SK-N-SH treated with all-trans-retinoic acid at 6 μM for 48 hours (cell line): ENCODE results near the gene EP400.

Source experiments
- ATAC-seq: fragments of 200-7000 bp; cut with Tn5 transposase; 3 replicates; pipeline ENCODE4 v1.9.1; 2020; ENCODE audit warnings: mild to moderate bottlenecking, moderate library complexity
- ARNTL ChIP-seq: fragments of 450-650 bp; formaldehyde crosslinking; IDR thresholded peaks from 2 replicates; pipeline ENCODE4 v1.5.0; 2020; ENCODE audit warnings: low read depth, mild to moderate bottlenecking, moderate library complexity, borderline replicate concordance
- BACH2 ChIP-seq: fragments of 250-450 bp; sonication (Bioruptor Pico); IDR thresholded peaks from 2 replicates; pipeline ENCODE4 v1.9.0; 2021; ENCODE audit warnings: mild to moderate bottlenecking, borderline replicate concordance
- CSDC2 ChIP-seq: fragments of 250-450 bp; sonication (Bioruptor Pico); IDR thresholded peaks from 2 replicates; pipeline ENCODE4 v1.5.0; 2020; ENCODE audit warnings: mild to moderate bottlenecking, moderate library complexity
- ESRRG ChIP-seq: fragments of 250-450 bp; sonication (Bioruptor Pico); IDR thresholded peaks from 2 replicates; pipeline ENCODE4 v1.6.1; 2021; ENCODE audit warnings: mild to moderate bottlenecking
- GLIS3 ChIP-seq: fragments of 250-450 bp; sonication (Bioruptor Pico); IDR thresholded peaks from 2 replicates; pipeline ENCODE4 v1.5.0; 2020; ENCODE audit warnings: mild to moderate bottlenecking, moderate library complexity
- ISL1 ChIP-seq: fragments of 250-450 bp; sonication (Bioruptor Pico); IDR thresholded peaks from 2 replicates; pipeline ENCODE4 v2.1.2; 2022; ENCODE audit warnings: mild to moderate bottlenecking, moderate library complexity
- OSR1 ChIP-seq: fragments of 250-450 bp; sonication (Bioruptor Pico); IDR thresholded peaks from 2 replicates; pipeline ENCODE4 v1.8.0; 2022; ENCODE audit warnings: moderate library complexity, mild to moderate bottlenecking, inconsistent platforms
- RARB ChIP-seq: fragments of 250-450 bp; sonication (Bioruptor Pico); IDR thresholded peaks from 2 replicates; pipeline ENCODE4 v1.8.0; 2021; ENCODE audit warnings: mild to moderate bottlenecking, moderate library complexity
- SNAI2 ChIP-seq: fragments of 250-450 bp; sonication (Bioruptor Pico); IDR thresholded peaks from 2 replicates; pipeline ENCODE4 v1.5.0; 2020; ENCODE audit warnings: mild to moderate bottlenecking, moderate library complexity
- TCF4 ChIP-seq: fragments of 250-450 bp; sonication (Bioruptor Pico); IDR thresholded peaks from 2 replicates; pipeline ENCODE4 v1.8.0; 2021; ENCODE audit warnings: mild to moderate bottlenecking, moderate library complexity, borderline replicate concordance
- TOX ChIP-seq: fragments of 250-450 bp; sonication (Bioruptor Pico); IDR thresholded peaks from 2 replicates; pipeline ENCODE4 v1.8.0; 2021; ENCODE audit warnings: mild to moderate bottlenecking, moderate library complexity, borderline replicate concordance
- ZFP3 ChIP-seq: fragments of 250-450 bp; sonication (Bioruptor Pico); IDR thresholded peaks from 2 replicates; pipeline ENCODE4 v1.5.0; 2020; ENCODE audit warnings: mild to moderate bottlenecking, moderate library complexity
- ZFP30 ChIP-seq: fragments of 450-650 bp; formaldehyde crosslinking; IDR thresholded peaks from 2 replicates; pipeline ENCODE4 v1.5.0; 2022; ENCODE audit warnings: mild to moderate bottlenecking, moderate library complexity
- ZNF565 ChIP-seq: fragments of 450-650 bp; formaldehyde crosslinking; conservative IDR thresholded peaks from 2 replicates; pipeline ENCODE4 v1.5.0; 2020; ENCODE audit warnings: low read depth, mild to moderate bottlenecking, moderate library complexity
- ZNF70 ChIP-seq: fragments of 450-650 bp; formaldehyde crosslinking; IDR thresholded peaks from 2 replicates; pipeline ENCODE4 v1.5.0; 2020; ENCODE audit warnings: mild to moderate bottlenecking, moderate library complexity
- ZNF8 ChIP-seq: fragments of 450-650 bp; formaldehyde crosslinking; IDR thresholded peaks from 2 replicates; pipeline ENCODE4 v1.5.0; 2020; ENCODE audit warnings: mild to moderate bottlenecking, moderate library complexity
- TF ChIP-seq, protein P1 (sequence below): fragments of 250-450 bp; sonication (Bioruptor Pico); IDR thresholded peaks from 2 replicates; pipeline ENCODE4 v1.8.0; 2020; ENCODE audit warnings: mild to moderate bottlenecking, moderate library complexity, borderline replicate concordance
- TF ChIP-seq, protein P2 (sequence below): fragments of 250-450 bp; sonication (Bioruptor Pico); IDR thresholded peaks from 2 replicates; pipeline ENCODE4 v1.5.1; 2020; ENCODE audit warnings: low read depth, mild to moderate bottlenecking, moderate library complexity
- TF ChIP-seq, protein P3 (sequence below): fragments of 250-450 bp; sonication (Bioruptor Pico); IDR thresholded peaks from 2 replicates; pipeline ENCODE4 v1.5.1; 2021; ENCODE audit warnings: mild to moderate bottlenecking, moderate library complexity
- TF ChIP-seq, protein P4 (sequence below): fragments of 250-450 bp; sonication (Bioruptor Pico); IDR thresholded peaks from 2 replicates; pipeline ENCODE4 v1.8.0; 2021; ENCODE audit warnings: low read depth, mild to moderate bottlenecking, moderate library complexity, borderline replicate concordance
- TF ChIP-seq, protein P5 (sequence below): fragments of 250-450 bp; sonication (Bioruptor Pico); IDR thresholded peaks from 2 replicates; pipeline ENCODE4 v1.5.0; 2020; ENCODE audit warnings: mild to moderate bottlenecking, moderate library complexity

Gene EP400

DNA sequence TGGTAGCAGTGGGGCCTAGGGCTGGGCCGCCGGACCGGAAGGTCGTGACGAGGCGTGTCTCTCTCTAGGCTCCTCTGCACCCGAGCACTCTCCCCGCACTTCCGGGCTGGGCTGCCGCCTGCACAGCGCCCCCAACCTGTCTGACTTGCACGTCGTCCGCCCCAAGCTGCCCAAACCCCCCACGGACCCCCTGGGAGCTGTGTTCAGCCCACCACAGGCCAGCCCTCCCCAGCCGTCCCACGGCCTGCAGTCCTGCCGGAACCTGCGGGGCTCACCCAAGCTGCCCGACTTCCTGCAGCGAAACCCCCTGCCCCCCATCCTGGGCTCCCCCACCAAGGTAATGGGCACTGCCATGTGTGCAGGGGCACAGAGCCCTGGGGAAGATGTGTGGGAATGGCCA is 33.9 kb upstream of the EP400 start (continued):
- TF ChIP-seq, protein P1, sequence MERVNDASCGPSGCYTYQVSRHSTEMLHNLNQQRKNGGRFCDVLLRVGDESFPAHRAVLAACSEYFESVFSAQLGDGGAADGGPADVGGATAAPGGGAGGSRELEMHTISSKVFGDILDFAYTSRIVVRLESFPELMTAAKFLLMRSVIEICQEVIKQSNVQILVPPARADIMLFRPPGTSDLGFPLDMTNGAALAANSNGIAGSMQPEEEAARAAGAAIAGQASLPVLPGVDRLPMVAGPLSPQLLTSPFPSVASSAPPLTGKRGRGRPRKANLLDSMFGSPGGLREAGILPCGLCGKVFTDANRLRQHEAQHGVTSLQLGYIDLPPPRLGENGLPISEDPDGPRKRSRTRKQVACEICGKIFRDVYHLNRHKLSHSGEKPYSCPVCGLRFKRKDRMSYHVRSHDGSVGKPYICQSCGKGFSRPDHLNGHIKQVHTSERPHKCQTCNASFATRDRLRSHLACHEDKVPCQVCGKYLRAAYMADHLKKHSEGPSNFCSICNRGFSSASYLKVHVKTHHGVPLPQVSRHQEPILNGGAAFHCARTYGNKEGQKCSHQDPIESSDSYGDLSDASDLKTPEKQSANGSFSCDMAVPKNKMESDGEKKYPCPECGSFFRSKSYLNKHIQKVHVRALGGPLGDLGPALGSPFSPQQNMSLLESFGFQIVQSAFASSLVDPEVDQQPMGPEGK (CRISPR knock-in tag), result no peak
- TF ChIP-seq ZFP3 (CRISPR knock-in tag) (no peak), ISL1 (CRISPR knock-in tag) (no peak), BACH2 (CRISPR knock-in tag) (no peak)

DNA sequence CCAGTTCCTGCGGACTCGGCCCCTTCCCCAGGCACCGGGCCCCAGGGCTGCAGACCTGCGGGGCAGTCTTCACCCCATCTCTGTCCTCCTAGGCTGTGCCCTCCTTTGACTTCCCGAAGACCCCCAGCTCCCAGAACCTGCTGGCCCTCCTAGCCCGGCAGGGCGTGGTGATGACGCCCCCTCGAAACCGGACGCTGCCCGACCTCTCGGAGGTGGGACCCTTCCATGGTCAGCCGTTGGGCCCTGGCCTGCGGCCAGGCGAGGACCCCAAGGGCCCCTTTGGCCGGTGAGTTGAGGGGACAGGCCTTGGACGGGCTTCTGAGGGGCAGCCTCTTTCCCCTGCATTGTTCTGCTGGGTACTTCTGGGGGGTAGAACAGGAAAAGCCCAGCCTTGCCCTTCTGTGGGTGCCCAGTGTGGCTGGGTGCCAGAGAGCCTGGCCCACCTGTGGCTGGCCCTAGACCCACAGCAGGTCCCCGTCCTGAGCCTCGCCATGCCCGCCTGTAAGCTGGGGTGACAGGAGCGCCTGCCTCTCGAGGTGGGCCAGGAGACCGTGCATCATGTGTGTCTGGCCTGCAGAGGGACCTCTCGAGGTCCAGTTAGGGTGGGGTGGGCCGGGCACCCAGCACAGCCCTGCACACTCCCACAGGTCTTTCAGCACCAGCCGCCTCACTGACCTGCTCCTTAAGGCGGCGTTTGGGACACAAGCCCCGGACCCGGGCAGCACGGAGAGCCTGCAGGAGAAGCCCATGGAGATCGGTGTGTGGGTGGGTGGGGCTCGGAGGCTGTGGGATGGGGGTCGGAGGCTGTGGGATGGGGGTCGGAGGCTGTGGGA is 33.2 kb upstream of the EP400 start:
- no peak for ATAC-seq
- TF ChIP-seq CSDC2 (CRISPR knock-in tag), result no peak
- no peak for TF ChIP-seq ZNF565 (CRISPR knock-in tag)
- TF ChIP-seq, protein P2, sequence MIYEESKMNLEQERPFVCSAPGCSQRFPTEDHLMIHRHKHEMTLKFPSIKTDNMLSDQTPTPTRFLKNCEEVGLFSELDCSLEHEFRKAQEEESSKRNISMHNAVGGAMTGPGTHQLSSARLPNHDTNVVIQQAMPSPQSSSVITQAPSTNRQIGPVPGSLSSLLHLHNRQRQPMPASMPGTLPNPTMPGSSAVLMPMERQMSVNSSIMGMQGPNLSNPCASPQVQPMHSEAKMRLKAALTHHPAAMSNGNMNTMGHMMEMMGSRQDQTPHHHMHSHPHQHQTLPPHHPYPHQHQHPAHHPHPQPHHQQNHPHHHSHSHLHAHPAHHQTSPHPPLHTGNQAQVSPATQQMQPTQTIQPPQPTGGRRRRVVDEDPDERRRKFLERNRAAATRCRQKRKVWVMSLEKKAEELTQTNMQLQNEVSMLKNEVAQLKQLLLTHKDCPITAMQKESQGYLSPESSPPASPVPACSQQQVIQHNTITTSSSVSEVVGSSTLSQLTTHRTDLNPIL (CRISPR knock-in tag), result no peak
- TF ChIP-seq TOX (CRISPR knock-in tag), result no peak
- TF ChIP-seq, protein P3, sequence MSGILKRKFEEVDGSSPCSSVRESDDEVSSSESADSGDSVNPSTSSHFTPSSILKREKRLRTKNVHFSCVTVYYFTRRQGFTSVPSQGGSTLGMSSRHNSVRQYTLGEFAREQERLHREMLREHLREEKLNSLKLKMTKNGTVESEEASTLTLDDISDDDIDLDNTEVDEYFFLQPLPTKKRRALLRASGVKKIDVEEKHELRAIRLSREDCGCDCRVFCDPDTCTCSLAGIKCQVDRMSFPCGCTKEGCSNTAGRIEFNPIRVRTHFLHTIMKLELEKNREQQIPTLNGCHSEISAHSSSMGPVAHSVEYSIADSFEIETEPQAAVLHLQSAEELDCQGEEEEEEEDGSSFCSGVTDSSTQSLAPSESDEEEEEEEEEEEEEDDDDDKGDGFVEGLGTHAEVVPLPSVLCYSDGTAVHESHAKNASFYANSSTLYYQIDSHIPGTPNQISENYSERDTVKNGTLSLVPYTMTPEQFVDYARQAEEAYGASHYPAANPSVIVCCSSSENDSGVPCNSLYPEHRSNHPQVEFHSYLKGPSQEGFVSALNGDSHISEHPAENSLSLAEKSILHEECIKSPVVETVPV (CRISPR knock-in tag), result no peak
- no peak for TF ChIP-seq ZFP30 (CRISPR knock-in tag)
- TF ChIP-seq, protein P1 (CRISPR knock-in tag), result no peak
- TF ChIP-seq ARNTL (CRISPR knock-in tag), result no peak
- TF ChIP-seq ESRRG (CRISPR knock-in tag), result no peak
- no peak for TF ChIP-seq ZNF70 (CRISPR knock-in tag)

DNA sequence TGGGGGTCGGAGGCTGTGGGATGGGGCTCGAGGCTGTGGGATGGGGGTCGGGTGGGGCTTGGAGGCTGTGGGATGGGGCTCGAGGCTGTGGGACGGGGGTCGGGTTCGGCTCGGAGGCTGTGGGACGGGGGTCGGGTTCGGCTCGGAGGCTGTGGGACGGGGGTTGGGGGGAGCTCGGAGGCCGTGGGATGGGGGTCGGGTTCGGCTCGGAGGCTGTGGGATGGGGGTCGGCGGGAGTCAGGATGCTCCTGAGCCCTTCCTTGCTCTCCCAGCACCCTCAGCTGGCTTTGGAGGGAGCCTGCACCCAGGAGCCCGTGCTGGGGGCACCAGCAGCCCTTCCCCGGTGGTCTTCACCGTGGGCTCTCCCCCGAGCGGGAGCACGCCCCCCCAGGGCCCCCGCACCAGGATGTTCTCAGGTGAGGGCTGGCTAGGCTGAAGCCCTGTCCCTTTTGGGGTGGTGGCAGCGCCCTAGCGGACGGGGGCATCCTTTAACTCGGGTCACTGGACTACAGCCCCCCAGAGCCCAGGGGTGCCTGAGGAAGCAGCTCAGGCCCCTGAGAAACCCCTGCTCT is 32.5 kb upstream of the EP400 start:
- ATAC-seq, result no peak
- TF ChIP-seq ESRRG (CRISPR knock-in tag), result no peak

DNA sequence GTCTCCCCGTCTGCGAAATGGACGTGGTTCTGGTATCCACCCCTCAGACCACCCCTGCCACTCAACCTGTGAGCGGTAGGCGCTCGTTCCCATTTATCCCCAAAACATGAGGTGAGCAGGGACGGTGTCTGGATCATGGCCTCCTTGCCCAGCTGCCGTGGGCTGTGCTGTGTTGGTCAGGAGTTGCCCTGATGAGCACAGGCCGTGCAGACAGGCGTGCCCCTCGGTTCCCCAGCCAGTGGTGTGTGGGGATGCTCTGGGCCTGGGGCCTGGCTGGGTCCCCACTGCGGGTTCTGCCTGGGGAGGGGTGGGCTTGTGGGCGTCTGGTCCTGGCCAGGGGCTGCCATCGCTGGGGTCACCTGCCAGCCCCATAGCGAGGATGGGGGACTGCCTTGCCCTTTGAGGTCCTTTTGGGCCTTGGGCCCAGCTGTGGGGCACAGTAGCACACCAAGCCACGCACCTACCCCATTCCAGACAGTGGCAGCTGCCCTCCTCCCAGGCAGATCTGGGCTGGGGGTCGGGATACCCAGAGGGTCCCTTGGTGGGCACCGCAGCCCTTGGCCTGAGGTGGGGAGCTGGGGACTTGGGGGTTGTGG is 31.9 kb upstream of the EP400 start:
- no peak for ATAC-seq
- TF ChIP-seq TCF4, result no peak
- no peak for TF ChIP-seq ESRRG (CRISPR knock-in tag)
- no peak for TF ChIP-seq ZNF8 (CRISPR knock-in tag)
- TF ChIP-seq, protein P2 (CRISPR knock-in tag), result no peak
- TF ChIP-seq OSR1 (CRISPR knock-in tag), result no peak
- TF ChIP-seq ZNF565 (CRISPR knock-in tag), result no peak
- TF ChIP-seq, protein P4, sequence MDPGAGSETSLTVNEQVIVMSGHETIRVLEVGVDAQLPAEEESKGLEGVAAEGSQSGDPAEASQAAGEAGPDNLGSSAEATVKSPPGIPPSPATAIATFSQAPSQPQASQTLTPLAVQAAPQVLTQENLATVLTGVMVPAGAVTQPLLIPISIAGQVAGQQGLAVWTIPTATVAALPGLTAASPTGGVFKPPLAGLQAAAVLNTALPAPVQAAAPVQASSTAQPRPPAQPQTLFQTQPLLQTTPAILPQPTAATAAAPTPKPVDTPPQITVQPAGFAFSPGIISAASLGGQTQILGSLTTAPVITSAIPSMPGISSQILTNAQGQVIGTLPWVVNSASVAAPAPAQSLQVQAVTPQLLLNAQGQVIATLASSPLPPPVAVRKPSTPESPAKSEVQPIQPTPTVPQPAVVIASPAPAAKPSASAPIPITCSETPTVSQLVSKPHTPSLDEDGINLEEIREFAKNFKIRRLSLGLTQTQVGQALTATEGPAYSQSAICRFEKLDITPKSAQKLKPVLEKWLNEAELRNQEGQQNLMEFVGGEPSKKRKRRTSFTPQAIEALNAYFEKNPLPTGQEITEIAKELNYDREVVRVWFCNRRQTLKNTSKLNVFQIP, result no peak
- TF ChIP-seq GLIS3 (CRISPR knock-in tag), result no peak
- TF ChIP-seq RARB (CRISPR knock-in tag), result no peak
- TF ChIP-seq, protein P5, sequence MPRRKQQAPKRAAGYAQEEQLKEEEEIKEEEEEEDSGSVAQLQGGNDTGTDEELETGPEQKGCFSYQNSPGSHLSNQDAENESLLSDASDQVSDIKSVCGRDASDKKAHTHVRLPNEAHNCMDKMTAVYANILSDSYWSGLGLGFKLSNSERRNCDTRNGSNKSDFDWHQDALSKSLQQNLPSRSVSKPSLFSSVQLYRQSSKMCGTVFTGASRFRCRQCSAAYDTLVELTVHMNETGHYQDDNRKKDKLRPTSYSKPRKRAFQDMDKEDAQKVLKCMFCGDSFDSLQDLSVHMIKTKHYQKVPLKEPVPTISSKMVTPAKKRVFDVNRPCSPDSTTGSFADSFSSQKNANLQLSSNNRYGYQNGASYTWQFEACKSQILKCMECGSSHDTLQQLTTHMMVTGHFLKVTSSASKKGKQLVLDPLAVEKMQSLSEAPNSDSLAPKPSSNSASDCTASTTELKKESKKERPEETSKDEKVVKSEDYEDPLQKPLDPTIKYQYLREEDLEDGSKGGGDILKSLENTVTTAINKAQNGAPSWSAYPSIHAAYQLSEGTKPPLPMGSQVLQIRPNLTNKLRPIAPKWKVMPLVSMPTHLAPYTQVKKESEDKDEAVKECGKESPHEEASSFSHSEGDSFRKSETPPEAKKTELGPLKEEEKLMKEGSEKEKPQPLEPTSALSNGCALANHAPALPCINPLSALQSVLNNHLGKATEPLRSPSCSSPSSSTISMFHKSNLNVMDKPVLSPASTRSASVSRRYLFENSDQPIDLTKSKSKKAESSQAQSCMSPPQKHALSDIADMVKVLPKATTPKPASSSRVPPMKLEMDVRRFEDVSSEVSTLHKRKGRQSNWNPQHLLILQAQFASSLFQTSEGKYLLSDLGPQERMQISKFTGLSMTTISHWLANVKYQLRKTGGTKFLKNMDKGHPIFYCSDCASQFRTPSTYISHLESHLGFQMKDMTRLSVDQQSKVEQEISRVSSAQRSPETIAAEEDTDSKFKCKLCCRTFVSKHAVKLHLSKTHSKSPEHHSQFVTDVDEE (CRISPR knock-in tag), result no peak
- TF ChIP-seq SNAI2, result no peak
